GM12874 (cell line): ENCODE measurements around the gene PAM.

Source experiments
- CTCF ChIP-seq: IDR thresholded peaks from 2 replicates; pipeline ENCODE4 v1.5.1; 2011; ENCODE audit warnings: low read depth, mild to moderate bottlenecking, control low read depth, low read length, moderate library complexity; ENCODE audit not compliant: insufficient read depth

PAM gene

GRCh38 chr5:102794677-102795331, 39.7 kb downstream of the PAM start:
- no peak for TF ChIP-seq CTCF

- no peak for TF ChIP-seq CTCF
These were observed 40.4 kb downstream of the PAM start for GRCh38 chr5:102795526-102795925.

- TF ChIP-seq CTCF, result no peak
These were observed 40.9 kb downstream of the PAM start for GRCh38 chr5:102796009-102796408.

- no peak for TF ChIP-seq CTCF
These were observed 41.4 kb downstream of the PAM start for GRCh38 chr5:102796498-102796897.

GRCh38 chr5:102797322-102797884, 42.3 kb downstream of the PAM start:
- TF ChIP-seq CTCF, result no peak

GRCh38 chr5:102798104-102798785, 43.1 kb downstream of the PAM start:
- no peak for TF ChIP-seq CTCF

GRCh38 chr5:102799017-102799416, 43.9 kb downstream of the PAM start:
- no peak for TF ChIP-seq CTCF
